NCI-H510A treated with DMSO at 0.1 percent for 48 hours (cell line): Measurements from ENCODE around the gene THBD.
A peak's percentile ranks its signal among the peaks of the same experiment; 100 is the strongest.

Experiments used
- DNase-seq: peaks from one replicate; lab custom pipeline; 2025; lab: John Stamatoyannopoulos, UW

The THBD gene

GRCh38 chr20:23049201-23050075, at the start of gene THBD:
TSS of gene THBD (minus strand) at chr20:23049672. CDS start at chr20:23049504, 168 bp downstream.
- DNase-seq = peak; percentile 88

DNA sequence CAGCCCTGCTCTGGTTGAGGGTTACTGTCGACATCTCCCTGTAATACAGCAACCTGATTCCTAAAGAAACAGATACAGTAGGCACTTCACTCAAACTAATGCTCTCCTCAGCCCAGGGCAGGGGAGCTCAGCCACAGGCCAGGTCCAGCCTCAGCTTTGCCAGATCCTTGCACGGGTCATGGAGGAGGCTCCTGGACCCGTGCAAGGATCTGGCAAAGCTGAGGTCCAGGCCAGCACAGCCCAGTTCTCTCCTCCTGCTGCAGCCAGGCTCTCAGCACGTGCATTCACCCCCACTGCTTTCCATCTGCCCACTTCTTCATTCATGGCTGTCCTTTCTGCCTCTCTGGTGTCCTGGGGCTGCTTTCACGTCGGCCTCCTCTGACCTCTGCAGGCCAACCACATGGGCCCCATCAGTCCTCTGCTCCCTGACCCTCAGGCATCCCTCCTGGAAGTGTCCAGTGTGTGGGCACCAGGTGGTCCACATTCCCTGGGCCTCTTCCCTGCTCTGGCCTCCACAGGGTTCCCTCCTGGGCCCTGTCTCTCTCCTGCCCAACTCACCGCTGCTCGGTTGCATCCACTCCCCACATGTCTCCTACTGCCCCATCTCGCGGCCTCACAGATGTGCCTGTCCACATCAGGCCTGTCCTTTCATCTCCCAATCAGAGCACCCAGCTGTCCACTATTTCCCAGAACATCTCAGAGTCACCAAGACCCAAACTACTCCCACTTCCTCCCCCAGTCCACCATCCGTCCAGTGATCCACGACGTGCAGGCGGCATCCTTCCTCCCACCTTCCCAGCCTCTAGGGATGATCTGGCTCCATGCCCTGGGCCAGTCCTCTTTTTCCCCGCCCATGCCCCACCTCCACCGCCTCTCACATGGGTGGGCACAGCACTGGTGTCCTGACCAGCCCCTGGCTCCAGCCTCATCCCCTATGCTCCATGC, 48.4 kb upstream of the THBD start:
- DNase-seq = no peak

- no peak for DNase-seq
Observed at GRCh38 chr20:23096986-23097520, 47.6 kb upstream of the THBD start.

DNA sequence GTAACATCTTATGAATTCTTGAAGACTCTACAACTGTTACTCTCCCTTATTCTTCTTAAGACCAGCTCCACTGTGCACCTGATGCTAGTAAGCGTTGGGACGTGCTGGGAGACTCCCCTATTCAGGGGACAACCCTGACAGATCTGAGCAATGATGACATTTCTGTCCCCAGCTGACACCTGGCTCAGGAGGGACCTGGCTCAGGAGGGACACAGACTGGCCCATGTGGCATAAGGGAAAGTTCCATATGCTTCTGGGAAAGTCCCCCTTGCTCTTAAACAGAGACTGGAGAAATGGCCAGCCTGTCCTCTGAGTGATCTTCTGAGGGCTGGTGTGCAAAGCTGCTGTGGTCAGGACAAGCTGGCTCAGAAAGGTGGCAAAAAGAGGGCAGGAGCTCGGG, 46.6 kb upstream of the THBD start:
- DNase-seq = no peak

DNA sequence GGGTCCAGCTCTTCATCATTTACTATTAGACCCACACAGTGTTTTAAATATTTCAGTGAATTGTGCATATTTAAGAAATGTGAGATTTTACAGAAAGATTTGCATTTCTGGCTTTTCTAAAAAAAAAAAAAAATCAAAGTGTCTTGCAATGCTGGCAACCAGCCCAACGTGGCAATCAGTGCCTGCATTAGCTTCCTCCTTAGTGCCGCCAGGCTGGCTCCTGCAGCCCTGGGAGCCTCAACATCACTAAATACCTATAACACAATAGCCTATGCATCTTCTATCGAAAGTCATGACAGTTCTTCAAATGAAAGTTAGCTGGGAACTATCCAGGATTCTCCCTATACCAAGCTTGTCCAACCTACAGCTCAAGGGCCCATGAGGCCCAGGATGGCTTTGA, 46.0 kb upstream of the THBD start:
- DNase-seq = no peak

DNA sequence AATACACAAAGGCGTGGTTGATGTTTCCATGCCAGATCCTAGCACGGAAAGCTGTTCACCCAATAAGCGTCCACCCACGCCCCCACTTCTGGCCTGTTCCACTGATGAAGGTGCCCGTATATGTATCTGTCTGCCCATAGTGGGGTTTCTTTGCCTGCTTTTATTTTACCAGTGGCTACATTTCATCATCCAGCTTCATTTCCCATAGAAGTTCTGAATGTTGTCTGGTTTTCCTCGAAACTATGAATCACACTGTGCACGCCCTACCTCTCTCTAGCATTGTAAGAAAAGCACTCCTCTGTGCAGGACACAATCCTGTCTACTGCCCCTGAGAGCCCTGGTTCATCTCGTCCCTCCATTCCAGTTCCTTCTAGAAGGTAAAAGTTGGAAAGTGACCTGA, 45.5 kb upstream of the THBD start:
- DNase-seq = no peak

GRCh38 chr20:23094213-23094896, 44.9 kb upstream of the THBD start:
- no peak for DNase-seq

DNA sequence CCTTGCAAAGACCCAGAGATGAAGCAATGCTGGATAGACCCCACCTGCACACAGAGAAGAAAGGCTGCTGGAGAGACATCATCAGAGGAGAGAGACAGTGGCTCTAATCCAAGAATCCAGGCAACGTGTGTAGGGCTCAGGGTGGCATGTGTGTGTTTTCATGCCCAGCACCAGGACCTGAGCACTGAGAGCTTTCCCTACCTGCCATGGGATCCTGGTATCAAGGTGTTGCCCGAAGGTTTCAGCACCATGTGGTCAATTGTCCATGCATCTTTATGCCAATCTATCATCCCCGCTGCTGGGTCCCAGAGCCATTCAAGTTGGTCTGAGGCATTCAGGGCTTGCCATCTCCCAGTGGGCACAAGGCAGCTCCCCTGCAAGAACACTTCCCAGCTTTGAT, 44.1 kb upstream of the THBD start:
- DNase-seq = no peak

- DNase-seq = no peak
Observed at GRCh38 chr20:23092861-23093495, 43.5 kb upstream of the THBD start.

DNA sequence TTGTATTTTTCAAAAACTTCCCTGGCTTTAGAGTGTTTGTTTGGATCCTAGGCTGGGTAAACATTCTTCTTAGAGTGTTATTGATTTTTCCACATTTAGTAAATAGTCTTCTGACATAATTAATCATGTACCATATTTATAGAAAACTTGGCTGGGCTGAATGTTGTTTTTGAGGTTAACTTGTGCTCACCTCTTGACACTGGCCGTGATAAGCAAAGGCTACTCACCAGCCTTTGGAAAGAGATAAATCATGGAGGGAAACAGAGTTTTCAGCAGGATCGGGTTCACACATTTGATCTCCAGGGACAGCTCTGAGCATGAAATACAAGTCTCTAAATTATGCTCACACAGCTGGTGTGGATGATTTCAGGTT, 42.9 kb upstream of the THBD start:
- DNase-seq = peak; percentile 92

DNA sequence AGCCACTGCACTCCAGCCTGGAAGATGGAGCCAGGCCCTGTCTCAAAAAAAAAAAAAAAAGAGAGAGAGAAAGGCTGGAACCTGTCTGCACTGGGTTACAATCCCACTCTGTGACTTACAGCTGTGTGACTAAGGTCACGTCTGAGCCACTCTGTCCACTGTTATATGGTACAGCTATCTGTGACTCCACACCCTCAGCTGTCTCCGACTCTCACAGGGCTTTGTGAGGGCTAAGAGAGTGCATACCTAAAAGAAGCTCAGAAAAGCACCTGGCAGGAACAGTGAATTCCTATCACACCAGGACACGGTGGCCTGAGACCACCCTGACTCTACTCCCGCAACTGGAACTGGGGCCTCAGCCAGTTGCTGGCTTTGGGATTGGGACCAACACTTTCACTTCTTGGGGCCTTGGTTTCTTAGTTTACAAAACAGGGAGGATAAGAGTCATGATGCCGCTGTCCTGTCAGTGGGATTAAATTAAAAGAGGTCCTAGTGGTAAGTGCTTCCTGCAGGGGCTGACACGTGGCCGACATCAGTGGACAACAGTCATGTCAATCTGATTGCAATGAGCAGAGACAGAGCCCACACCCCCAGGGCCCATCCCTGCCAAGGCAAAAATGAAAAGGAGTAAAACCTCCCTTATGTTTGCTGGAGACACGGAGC, 42.4 kb upstream of the THBD start:
- peak; percentile 69 for DNase-seq

GRCh38 chr20:23090878-23091277, 41.4 kb upstream of the THBD start:
- no peak for DNase-seq

DNA sequence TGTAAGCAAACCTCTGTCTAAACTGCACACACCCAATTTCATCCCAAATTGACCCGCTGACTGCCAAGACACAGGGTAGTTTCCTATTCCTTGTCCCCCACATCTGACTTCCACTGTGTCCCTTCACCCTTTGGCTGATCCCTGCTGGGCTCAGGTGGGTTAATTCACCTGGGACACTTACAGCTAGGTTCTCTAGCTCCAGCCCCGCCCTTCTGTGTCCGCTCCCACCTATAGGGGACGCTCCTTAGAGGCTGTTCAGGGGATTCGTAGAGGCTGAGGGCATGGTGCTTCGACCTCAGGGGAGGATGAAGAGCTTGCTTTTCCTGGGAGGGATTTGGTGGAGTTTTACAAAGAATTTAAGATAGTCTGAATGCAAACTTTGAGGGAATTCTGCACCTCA, 40.7 kb upstream of the THBD start:
- no peak for DNase-seq

- no peak for DNase-seq
Observed at GRCh38 chr20:23088866-23089265, 39.4 kb upstream of the THBD start.

- DNase-seq = no peak
Observed at GRCh38 chr20:23087587-23088251, 38.2 kb upstream of the THBD start.

- DNase-seq = no peak
Observed at GRCh38 chr20:23086931-23087411, 37.5 kb upstream of the THBD start.

DNA sequence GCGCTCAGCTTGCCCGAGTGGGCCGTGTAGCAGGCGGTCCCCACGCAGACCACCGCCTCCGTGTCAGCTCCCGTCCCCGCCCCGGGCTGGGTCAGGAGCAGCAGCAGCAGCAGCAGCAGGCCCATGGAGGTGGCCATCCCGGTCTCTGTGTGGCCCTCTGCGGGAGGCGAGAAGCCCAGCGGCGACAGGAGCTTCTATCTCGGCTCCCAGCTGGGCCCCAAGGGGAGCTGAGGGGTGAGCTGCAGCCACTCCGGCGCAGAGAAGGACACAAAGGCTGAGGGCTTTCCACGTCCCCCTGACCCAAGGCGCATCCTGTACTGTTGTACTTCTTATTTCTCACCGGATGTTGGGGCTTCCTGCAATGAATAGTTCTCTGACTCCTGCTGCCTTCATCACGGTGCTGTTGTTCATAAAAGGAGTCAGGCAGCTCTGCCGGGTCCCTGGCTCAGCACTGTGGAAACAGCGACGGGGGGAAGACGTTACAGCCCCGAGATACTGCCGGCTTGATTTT, 36.6 kb upstream of the THBD start, which contains the start of gene CD93:
CD93 (minus strand) TSS at position 269 of the 511 bp plus-strand sequence; CDS start at position 137, 132 bp downstream.
- DNase-seq = no peak

- no peak for DNase-seq
Observed at GRCh38 chr20:23085436-23086055, 36.1 kb upstream of the THBD start.

- no peak for DNase-seq
Observed at GRCh38 chr20:23084845-23085365, 35.4 kb upstream of the THBD start.
